Brain microvascular endothelial cell (primary cell): Measurements from ENCODE around the gene CIB2.
A peak's percentile ranks its signal among the peaks of the same experiment; 100 is the strongest.

Source experiments
- DNase-seq: peaks from one replicate; pipeline ENCODE4 v3.0.0-alpha.2; 2020
- H3K27ac ChIP-seq: fragments of 250-450 bp; sonication (Bioruptor Pico); 2 replicates; pipeline ENCODE4 v1.5.1; 2020; ENCODE audit warnings: mild to moderate bottlenecking, moderate library complexity
- H3K27me3 ChIP-seq: fragments of 250-450 bp; sonication (Bioruptor Pico); replicated peaks from 2 replicates; pipeline ENCODE4 v1.5.1; 2020; ENCODE audit warnings: mild to moderate bottlenecking
- H3K36me3 ChIP-seq: fragments of 250-450 bp; sonication (Bioruptor Pico); replicated peaks from 2 replicates; pipeline ENCODE4 v1.5.1; 2020; ENCODE audit warnings: mild to moderate bottlenecking
- H3K4me3 ChIP-seq: 2 replicates; pipeline ENCODE4 v1.5.1; 2011; ENCODE audit warnings: low read depth, mild to moderate bottlenecking, control low read depth, low read length, moderate library complexity
- in situ Hi-C: cut with HindIII; loops from 2 replicates; pipeline ENCODE4 v1.10.0; 2017; ENCODE audit warnings: low sequenced_read_pairs, low pct_ligation_motif_present
- TF ChIP-seq, protein P1 (sequence below): IDR thresholded peaks from 2 replicates; pipeline ENCODE4 v1.5.1; 2011; ENCODE audit warnings: low read depth, mild to moderate bottlenecking, moderate library complexity, low read length, control low read depth, inconsistent platforms; ENCODE audit errors: missing control alignments

The CIB2 gene

DNA sequence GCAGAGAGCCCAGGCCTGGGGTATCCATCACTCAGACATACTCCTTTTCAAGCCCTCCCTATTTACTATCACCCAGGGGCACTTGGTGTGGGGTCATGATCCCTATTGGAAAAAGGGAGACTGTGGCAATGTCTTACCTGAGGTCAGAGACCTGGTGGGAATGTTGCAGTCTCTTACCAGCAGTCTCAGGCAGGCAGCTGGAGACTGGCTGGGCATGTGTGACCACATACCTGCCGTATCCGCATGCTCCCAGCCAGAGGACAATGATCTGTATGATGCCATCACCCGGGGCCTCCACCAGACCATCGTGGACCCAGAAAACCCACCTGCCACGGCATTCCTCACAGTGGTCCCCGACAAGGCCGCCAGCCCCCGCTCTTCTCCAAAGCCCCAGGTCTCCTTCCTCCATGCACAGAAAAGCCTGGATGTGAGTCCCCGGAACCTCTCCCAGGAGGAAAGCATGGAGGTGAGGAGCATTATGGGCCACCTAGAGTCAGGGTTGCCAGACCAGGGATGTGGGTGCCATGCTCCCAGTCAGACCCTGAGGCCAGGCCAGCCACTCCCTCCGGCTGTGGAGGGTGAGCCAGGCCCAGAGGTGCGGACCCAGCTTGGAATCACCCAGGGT is 33.0 kb downstream of the CIB2 start:
- TF ChIP-seq, protein P1, sequence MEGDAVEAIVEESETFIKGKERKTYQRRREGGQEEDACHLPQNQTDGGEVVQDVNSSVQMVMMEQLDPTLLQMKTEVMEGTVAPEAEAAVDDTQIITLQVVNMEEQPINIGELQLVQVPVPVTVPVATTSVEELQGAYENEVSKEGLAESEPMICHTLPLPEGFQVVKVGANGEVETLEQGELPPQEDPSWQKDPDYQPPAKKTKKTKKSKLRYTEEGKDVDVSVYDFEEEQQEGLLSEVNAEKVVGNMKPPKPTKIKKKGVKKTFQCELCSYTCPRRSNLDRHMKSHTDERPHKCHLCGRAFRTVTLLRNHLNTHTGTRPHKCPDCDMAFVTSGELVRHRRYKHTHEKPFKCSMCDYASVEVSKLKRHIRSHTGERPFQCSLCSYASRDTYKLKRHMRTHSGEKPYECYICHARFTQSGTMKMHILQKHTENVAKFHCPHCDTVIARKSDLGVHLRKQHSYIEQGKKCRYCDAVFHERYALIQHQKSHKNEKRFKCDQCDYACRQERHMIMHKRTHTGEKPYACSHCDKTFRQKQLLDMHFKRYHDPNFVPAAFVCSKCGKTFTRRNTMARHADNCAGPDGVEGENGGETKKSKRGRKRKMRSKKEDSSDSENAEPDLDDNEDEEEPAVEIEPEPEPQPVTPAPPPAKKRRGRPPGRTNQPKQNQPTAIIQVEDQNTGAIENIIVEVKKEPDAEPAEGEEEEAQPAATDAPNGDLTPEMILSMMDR, result no peak
- in situ Hi-C loops, result no loop called here
- Histone ChIP-seq H3K27me3 (no peaks in the 10 kb centered on the region), H3K4me3 (no peak overlapping the region), H3K27ac (no peak overlapping the region), H3K36me3 (no peaks in the 10 kb centered on the region)
- no peak for DNase-seq

DNA sequence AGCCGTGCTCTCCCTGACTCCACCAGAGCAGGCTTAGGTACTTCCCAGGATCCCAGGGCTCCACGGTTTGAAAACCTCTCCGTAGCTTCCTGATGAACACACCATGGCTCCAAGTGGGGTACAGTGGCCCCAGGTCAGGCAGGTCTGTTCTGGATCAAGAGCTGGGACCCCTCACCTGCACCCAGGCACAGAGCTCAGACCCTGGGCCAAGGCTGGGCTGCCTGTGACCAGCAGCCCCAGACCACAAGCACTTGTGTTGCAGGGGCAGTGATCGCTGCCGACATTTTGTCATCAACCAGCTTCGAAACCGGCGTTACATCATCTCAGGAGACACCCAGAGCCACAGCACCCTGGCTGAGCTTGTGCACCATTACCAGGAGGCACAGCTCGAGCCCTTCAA is 33.6 kb downstream of the CIB2 start:
- H3K27me3 ChIP-seq, result no peaks in the 10 kb centered on the region
- H3K27ac ChIP-seq, result no peak overlapping the region
- TF ChIP-seq, protein P1, result no peak
- DNase-seq, result no peak
- in situ Hi-C loops, result no loop called here
- no peak overlapping the region for H3K4me3 ChIP-seq
- H3K36me3 ChIP-seq, result no peaks in the 10 kb centered on the region

DNA sequence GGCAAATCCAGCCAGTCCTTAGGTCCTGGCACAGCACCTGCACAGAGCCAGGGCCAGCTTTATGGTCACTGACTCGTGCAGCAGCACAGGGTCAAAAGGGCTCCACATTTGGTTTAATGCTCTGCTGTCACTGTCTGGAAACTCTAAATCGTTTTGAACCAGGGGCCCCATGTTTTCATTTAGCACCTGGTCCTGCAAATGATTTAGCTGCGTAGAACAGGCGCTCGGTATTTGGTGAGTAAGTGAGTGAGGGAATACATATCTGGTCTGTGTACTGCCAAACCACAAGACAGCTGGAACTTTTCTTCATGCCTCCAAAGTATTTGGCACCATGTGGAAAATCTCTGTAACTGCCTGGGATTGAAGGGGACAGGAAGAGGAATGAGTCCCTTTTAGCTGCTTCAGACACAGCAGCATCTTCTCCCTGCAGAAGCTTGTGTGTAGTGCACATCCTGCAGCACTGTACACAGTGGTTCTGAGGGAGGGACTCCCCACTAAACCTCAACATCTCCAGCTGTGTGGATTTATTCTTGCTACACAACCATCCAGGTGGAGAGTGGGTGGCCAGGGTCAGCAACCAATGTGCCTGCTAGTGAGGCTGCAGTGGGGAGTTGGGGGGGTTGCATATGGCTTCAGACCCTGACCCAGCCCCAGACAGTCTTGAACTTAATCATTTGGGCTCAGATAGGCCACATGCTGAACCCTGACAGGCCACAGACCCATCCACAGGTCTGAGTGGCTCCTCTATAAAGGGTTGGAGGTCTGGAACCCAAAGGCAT is 37.8 kb downstream of the CIB2 start:
- Histone ChIP-seq H3K36me3 (no peaks in the 10 kb centered on the region), H3K27me3 (no peaks in the 10 kb centered on the region), H3K4me3 (no peak overlapping the region), H3K27ac (no peak overlapping the region)
- TF ChIP-seq, protein P1, result no peak
- DNase-seq, result peak; percentile 65
- in situ Hi-C loops, result no loop called here

- DNase-seq, result no peak
- H3K4me3 ChIP-seq, result no peak within 1 kb of the TSS
- H3K27ac ChIP-seq, result no peak within 1 kb of the TSS
- H3K27me3 ChIP-seq, result no peaks in the 10 kb centered on the region
- in situ Hi-C loops, result no loop called here
- H3K36me3 ChIP-seq, result no peaks in the 10 kb centered on the region
- TF ChIP-seq, protein P1, result no peak
Measured at GRCh38 chr15:78092261-78093041, 38.8 kb downstream of the CIB2 start, which contains the start of gene SH2D7. Gene SH2D7 (plus strand): TSS chr15:78092561. CDS start chr15:78092585, 24 bp downstream.

GRCh38 chr15:78090422-78091063 is 40.7 kb downstream of the CIB2 start:
- Histone ChIP-seq H3K27ac (no peak overlapping the region), H3K4me3 (no peak overlapping the region), H3K36me3 (no peaks in the 10 kb centered on the region), H3K27me3 (no peaks in the 10 kb centered on the region)
- TF ChIP-seq, protein P1, result no peak
- DNase-seq, result no peak
- in situ Hi-C loops, result no loop called here
